SK-N-SH treated with all-trans-retinoic acid at 6 μM for 48 hours (cell line): ENCODE results near the gene ANKRD44.
"Not testable (repeated sequence)": the region's sequence is repeated elsewhere in the genome, so short reads cannot be mapped to it uniquely, and the experiment has no call there.

Source experiments
- ARNTL ChIP-seq: fragments of 450-650 bp; formaldehyde crosslinking; IDR thresholded peaks from 2 replicates; pipeline ENCODE4 v1.5.0; 2020; ENCODE audit warnings: low read depth, mild to moderate bottlenecking, moderate library complexity, borderline replicate concordance
- CREB5 ChIP-seq: fragments of 250-450 bp; sonication (Bioruptor Pico); IDR thresholded peaks from 2 replicates; pipeline ENCODE4 v1.5.1; 2020; ENCODE audit warnings: low read depth, mild to moderate bottlenecking, moderate library complexity
- CSRNP3 ChIP-seq: fragments of 250-450 bp; sonication (Bioruptor Pico); IDR thresholded peaks from 2 replicates; pipeline ENCODE4 v1.5.1; 2021; ENCODE audit warnings: mild to moderate bottlenecking, moderate library complexity
- ZNF8 ChIP-seq: fragments of 450-650 bp; formaldehyde crosslinking; IDR thresholded peaks from 2 replicates; pipeline ENCODE4 v1.5.0; 2020; ENCODE audit warnings: mild to moderate bottlenecking, moderate library complexity

- TF ChIP-seq ARNTL; CSRNP3 (CRISPR knock-in tag); CREB5; ZNF8 (CRISPR knock-in tag): not testable (repeated sequence)
Observed at GRCh38 chr2:197287596-197287932, 23.0 kb downstream of the ANKRD44 start.
